ENCODE measurements around the gene SLC12A9. TPM values are rescaled to one million over a fixed set of nuclear protein-coding genes. Genes with fewer than 3 reads are reported as not detected.

SLC12A9 gene
- total and polyA plus RNA-seq, 2 donors (not counting 1 experiment from before 2014, with no cell fraction given) = 80.0 to 80.1 TPM

- Histone ChIP-seq H3K4me2 (replicated peaks; ENCODE audit: low read depth, low read length, poor library complexity, severe bottlenecking) (peak overlapping the region; percentile 81), H2AFZ (ENCODE audit: insufficient read depth, low read depth, low read length, poor library complexity, severe bottlenecking) (peak overlapping the region; percentile 95), H4K20me1 (ENCODE audit: control insufficient read depth, insufficient read depth, low read length, poor library complexity, severe bottlenecking) (peaks cover 33% of the 10 kb centered on the region), H3K27me3 (replicated peaks in 1 of 4; ENCODE audit: control extremely low read depth in 1 of 4, control insufficient read depth in 3 of 4, insufficient read depth in 4 of 4, low read length in 3 of 4) (no peaks in the 10 kb centered on the region), H3K4me1 (ENCODE audit: control insufficient read depth in 2 of 2, insufficient read depth in 2 of 2, low read length in 2 of 2) (peaks cover 22 to 31% of the 10 kb centered on the region in 2 donors), H3K9ac (ENCODE audit: low read length) (peak overlapping the region; percentile 95), H3K36me3 (replicated peaks in 1 of 2; ENCODE audit: control extremely low read depth in 1 of 2, control insufficient read depth in 1 of 2, extremely low read depth in 1 of 2, insufficient read depth in 2 of 2, low read length in 1 of 2) (peaks cover 0 to 17% of the 10 kb centered on the region in 2 experiments), H3K79me2 (ENCODE audit: control insufficient read depth, insufficient read depth, low read length) (peaks cover 49% of the 10 kb centered on the region), H3K4me3 (ENCODE audit: control extremely low read depth in 1 of 5, extremely low read depth in 1 of 5, insufficient read depth in 1 of 5, low read depth in 2 of 5, low read length in 4 of 5) (peak overlapping the region in 4 of 5 experiments; percentile 73 to 99 (median 92)), H3K27ac (ENCODE audit: low read length in 2 of 2) (peak overlapping the region; percentile 91 to 96), H3K9me3 (ENCODE audit: control extremely low read depth in 1 of 3, control insufficient read depth in 2 of 3, insufficient read depth in 1 of 3, low read length in 2 of 3) (no peaks in the 10 kb centered on the region)
- ATAC-seq (ENCODE audit: low read depth) = no peak
- Mint-ChIP-seq H3K27ac (peak overlapping the region; percentile 95), H3K4me1 (peaks cover 34% of the 10 kb centered on the region), H3K27me3 (no peaks in the 10 kb centered on the region), H3K4me3 (peak overlapping the region; percentile 97), H3K9me3 (ENCODE audit: insufficient read depth) (no peaks in the 10 kb centered on the region)
- ChIA-PET POLR2A (no interaction called here), CTCF (interaction anchor here (1.0 to 5.2 kb wide), 2 partner anchors 21 to 956 kb away, joined by 3 to 36 read pairs; partner anchors contain the start of gene SLC12A9)
- no peak for DNase-seq
- TF ChIP-seq, protein P1, sequence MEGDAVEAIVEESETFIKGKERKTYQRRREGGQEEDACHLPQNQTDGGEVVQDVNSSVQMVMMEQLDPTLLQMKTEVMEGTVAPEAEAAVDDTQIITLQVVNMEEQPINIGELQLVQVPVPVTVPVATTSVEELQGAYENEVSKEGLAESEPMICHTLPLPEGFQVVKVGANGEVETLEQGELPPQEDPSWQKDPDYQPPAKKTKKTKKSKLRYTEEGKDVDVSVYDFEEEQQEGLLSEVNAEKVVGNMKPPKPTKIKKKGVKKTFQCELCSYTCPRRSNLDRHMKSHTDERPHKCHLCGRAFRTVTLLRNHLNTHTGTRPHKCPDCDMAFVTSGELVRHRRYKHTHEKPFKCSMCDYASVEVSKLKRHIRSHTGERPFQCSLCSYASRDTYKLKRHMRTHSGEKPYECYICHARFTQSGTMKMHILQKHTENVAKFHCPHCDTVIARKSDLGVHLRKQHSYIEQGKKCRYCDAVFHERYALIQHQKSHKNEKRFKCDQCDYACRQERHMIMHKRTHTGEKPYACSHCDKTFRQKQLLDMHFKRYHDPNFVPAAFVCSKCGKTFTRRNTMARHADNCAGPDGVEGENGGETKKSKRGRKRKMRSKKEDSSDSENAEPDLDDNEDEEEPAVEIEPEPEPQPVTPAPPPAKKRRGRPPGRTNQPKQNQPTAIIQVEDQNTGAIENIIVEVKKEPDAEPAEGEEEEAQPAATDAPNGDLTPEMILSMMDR (IDR thresholded peaks at IDR 0.05) = no peak
- no peak for TF ChIP-seq EZH2 (IDR thresholded peaks at IDR 0.05; ENCODE audit: borderline replicate concordance, insufficient read depth, low read depth, low read length, poor library complexity, severe bottlenecking)
- intact Hi-C loops (cut with micrococcal nuclease) = loop anchor here (2.0 kb wide), 1 partner anchor 37 kb away; no protein-coding TSS in a partner anchor
- 92% methylated on average over 8 of the region's 10 CpGs for WGBS (ENCODE audit: insufficient coverage)
Observed at GRCh38 chr7:100873599-100874299, 21.2 kb downstream of the SLC12A9 start.

DNA sequence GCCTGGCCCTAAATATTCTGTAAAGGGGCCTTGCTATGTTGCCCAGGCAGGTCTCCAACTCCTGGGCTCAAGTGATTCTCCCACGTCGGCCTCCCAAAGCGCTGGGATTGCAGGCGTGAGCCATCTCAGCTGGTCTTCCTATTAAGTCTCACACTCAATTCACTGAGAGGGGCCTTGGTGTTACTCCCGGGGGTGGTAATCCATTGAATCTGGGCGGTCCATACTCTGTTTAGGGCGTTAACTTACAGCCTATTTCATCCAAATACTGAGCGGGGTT is 21.7 kb downstream of the SLC12A9 start:
- Histone ChIP-seq H3K4me2 (replicated peaks; ENCODE audit: low read depth, low read length, poor library complexity, severe bottlenecking) (peak overlapping the region; percentile 81), H4K20me1 (ENCODE audit: control insufficient read depth, insufficient read depth, low read length, poor library complexity, severe bottlenecking) (peaks cover 38% of the 10 kb centered on the region), H2AFZ (ENCODE audit: insufficient read depth, low read depth, low read length, poor library complexity, severe bottlenecking) (peak overlapping the region; percentile 95), H3K79me2 (ENCODE audit: control insufficient read depth, insufficient read depth, low read length) (peaks cover 54% of the 10 kb centered on the region), H3K4me1 (ENCODE audit: control insufficient read depth in 2 of 2, insufficient read depth in 2 of 2, low read length in 2 of 2) (peaks cover 22 to 32% of the 10 kb centered on the region in 2 donors), H3K36me3 (replicated peaks in 1 of 2; ENCODE audit: control extremely low read depth in 1 of 2, control insufficient read depth in 1 of 2, extremely low read depth in 1 of 2, insufficient read depth in 2 of 2, low read length in 1 of 2) (peaks cover 0 to 22% of the 10 kb centered on the region in 2 experiments), H3K9me3 (ENCODE audit: control extremely low read depth in 1 of 3, control insufficient read depth in 2 of 3, insufficient read depth in 1 of 3, low read length in 2 of 3) (no peaks in the 10 kb centered on the region), H3K27ac (ENCODE audit: low read length in 2 of 2) (peak overlapping the region; percentile 91 to 96), H3K9ac (ENCODE audit: low read length) (peak overlapping the region; percentile 95), H3K27me3 (replicated peaks in 1 of 4; ENCODE audit: control extremely low read depth in 1 of 4, control insufficient read depth in 3 of 4, insufficient read depth in 4 of 4, low read length in 3 of 4) (no peaks in the 10 kb centered on the region), H3K4me3 (ENCODE audit: control extremely low read depth in 1 of 5, extremely low read depth in 1 of 5, insufficient read depth in 1 of 5, low read depth in 2 of 5, low read length in 4 of 5) (peak overlapping the region; percentile 73 to 99 (median 89))
- intact Hi-C loops (cut with micrococcal nuclease) = loop anchor here (2.0 kb wide), 1 partner anchor 37 kb away; no protein-coding TSS in a partner anchor
- peak overlapping the region; percentile 95 for H3K27ac Mint-ChIP-seq
- ChIA-PET POLR2A (interaction anchor here (1.3 kb wide), 1 partner anchor 21 kb away, joined by 16 read pairs; the partner anchor contains the start of gene ACHE), CTCF (interaction anchor here (1.0 to 5.2 kb wide), 2 partner anchors 22 to 957 kb away, joined by 3 to 36 read pairs; partner anchors contain the start of gene SLC12A9)
- peaks cover 36% of the 10 kb centered on the region for H3K4me1 Mint-ChIP-seq
- 97% methylated on average over 7 of the region's 8 CpGs for WGBS (ENCODE audit: insufficient coverage)
- no peaks in the 10 kb centered on the region for H3K27me3 Mint-ChIP-seq
- peak overlapping the region; percentile 97 for H3K4me3 Mint-ChIP-seq
- TF ChIP-seq, protein P1 (IDR thresholded peaks at IDR 0.05) = no peak
- no peak for TF ChIP-seq EZH2 (IDR thresholded peaks at IDR 0.05; ENCODE audit: borderline replicate concordance, insufficient read depth, low read depth, low read length, poor library complexity, severe bottlenecking)
- no peaks in the 10 kb centered on the region for H3K9me3 Mint-ChIP-seq (ENCODE audit: insufficient read depth)
- DNase-seq = no peak
- no peak for ATAC-seq (ENCODE audit: low read depth)

Data from B cell (primary cell).